ENCODE results near the gene PLEKHG3. TPM values are rescaled to one million over a fixed set of nuclear protein-coding genes. Genes with fewer than 3 reads are reported as not detected.

The PLEKHG3 gene
- total RNA-seq, 2 donors from 2014 or later, result 78.8 to 106 TPM

DNA sequence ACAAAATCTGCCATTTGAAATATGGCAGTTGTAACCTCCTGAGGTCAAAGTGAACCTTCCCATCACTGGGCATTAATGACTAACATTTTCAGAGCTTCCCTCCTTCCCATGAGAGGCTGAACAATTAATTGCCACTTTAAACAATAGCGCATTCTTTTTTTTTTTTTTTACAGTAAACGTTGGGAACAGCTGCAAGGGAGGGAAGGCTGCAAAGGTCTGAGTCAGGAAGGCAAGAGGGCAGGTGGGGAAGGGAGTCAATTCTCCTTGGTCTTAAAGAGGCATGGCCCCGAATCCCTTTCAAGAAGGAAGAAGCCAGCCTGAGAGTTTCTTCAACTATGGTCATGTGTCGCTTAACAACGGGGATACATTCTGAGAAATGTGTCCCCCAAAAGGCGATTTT, 41.0 kb upstream of the PLEKHG3 start:
- no peaks in the 10 kb centered on the region for H3K4me1 ChIP-seq
- H3K9me3 ChIP-seq, result no peaks in the 10 kb centered on the region
- DNase-seq, result no peak
- no peak overlapping the region for H3K4me3 ChIP-seq
- intact Hi-C loops (cut with DNase I), result no loop called here
- H3K27ac ChIP-seq, result no peak overlapping the region
- H3K9ac ChIP-seq (ENCODE audit: low read depth in 2 of 2, low read length in 2 of 2), result no peak overlapping the region
- TF ChIP-seq CTCF (IDR thresholded peaks at IDR 0.05), result no peak
- H3K27me3 ChIP-seq, result no peaks in the 10 kb centered on the region
- no peaks in the 10 kb centered on the region for H3K36me3 ChIP-seq

DNA sequence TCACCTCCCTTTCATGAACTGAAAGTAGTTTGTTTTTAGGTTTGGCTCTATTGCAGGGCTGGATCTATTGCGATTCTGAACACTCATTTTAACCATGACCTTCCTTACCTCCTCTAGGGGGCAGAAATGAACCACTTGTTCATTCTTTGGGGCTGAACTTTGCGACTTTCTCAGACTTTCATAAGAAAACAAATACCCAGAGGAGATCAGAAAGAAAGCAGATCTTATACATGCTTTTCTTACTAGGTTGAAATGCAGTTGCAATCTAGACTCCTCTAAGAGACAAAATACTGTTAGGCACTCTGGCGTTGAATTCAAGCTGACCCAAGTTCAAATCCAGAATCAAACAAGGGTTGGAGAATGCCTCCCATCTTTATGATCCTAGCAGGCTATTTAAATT, 32.6 kb upstream of the PLEKHG3 start:
- intact Hi-C loops (cut with DNase I), result loop anchor here (5.0 kb wide), 1 partner anchor 221 kb away; no protein-coding TSS in a partner anchor
- Histone ChIP-seq H3K4me3 (no peak overlapping the region), H3K9me3 (no peaks in the 10 kb centered on the region), H3K4me1 (peaks cover 7% of the 10 kb centered on the region), H3K27me3 (no peaks in the 10 kb centered on the region), H3K9ac (ENCODE audit: low read depth in 2 of 2, low read length in 2 of 2) (no peak overlapping the region), H3K27ac (no peak overlapping the region), H3K36me3 (no peaks in the 10 kb centered on the region)
- DNase-seq, result no peak
- peak; percentile 56 for TF ChIP-seq CTCF (IDR thresholded peaks at IDR 0.05)

- H3K36me3 ChIP-seq, result no peaks in the 10 kb centered on the region
- intact Hi-C loops (cut with DNase I), result loop anchor here (2.0 to 5.0 kb wide), 2 partner anchors 89 to 219 kb away; no protein-coding TSS in a partner anchor
- H3K9me3 ChIP-seq, result no peaks in the 10 kb centered on the region
- peak overlapping the region in 1 of 2 donors; percentile 28 for H3K9ac ChIP-seq (ENCODE audit: low read depth in 2 of 2, low read length in 2 of 2)
- H3K27ac ChIP-seq, result no peak overlapping the region
- no peak for DNase-seq
- H3K27me3 ChIP-seq, result no peaks in the 10 kb centered on the region
- TF ChIP-seq CTCF (IDR thresholded peaks at IDR 0.05), result no peak
- H3K4me3 ChIP-seq, result no peak overlapping the region
- peaks cover 7% of the 10 kb centered on the region for H3K4me1 ChIP-seq
Measured at GRCh38 chr14:64673316-64673715, 30.9 kb upstream of the PLEKHG3 start.

DNA sequence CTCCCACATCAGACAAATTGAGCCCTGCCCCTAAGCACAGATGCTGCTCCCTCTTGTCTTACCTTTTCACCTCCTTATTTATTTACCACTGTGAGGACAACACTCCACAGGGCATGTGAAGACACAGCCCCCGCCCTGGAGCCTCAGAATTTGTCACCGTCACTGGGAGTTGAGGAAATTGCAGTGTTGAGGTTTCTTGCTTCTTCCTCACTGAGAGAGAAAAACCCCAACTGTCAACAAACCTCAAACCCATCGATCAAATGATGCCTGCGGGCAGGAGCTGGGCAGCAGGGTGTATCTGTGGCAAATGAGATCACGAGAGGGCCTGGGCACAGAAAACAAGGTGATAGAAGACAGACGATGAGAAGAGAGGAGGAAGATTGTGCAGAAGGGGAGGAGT, 30.5 kb upstream of the PLEKHG3 start:
- TF ChIP-seq CTCF (IDR thresholded peaks at IDR 0.05), result no peak
- no peaks in the 10 kb centered on the region for H3K27me3 ChIP-seq
- no peaks in the 10 kb centered on the region for H3K36me3 ChIP-seq
- H3K9ac ChIP-seq (ENCODE audit: low read depth in 2 of 2, low read length in 2 of 2), result peak overlapping the region in 1 of 2 donors; percentile 28
- no peak for DNase-seq
- intact Hi-C loops (cut with DNase I), result loop anchor here (2.0 to 5.0 kb wide), 2 partner anchors 89 to 219 kb away; no protein-coding TSS in a partner anchor
- no peak overlapping the region for H3K27ac ChIP-seq
- H3K9me3 ChIP-seq, result no peaks in the 10 kb centered on the region
- no peak overlapping the region for H3K4me3 ChIP-seq
- H3K4me1 ChIP-seq, result peaks cover 7% of the 10 kb centered on the region

DNA sequence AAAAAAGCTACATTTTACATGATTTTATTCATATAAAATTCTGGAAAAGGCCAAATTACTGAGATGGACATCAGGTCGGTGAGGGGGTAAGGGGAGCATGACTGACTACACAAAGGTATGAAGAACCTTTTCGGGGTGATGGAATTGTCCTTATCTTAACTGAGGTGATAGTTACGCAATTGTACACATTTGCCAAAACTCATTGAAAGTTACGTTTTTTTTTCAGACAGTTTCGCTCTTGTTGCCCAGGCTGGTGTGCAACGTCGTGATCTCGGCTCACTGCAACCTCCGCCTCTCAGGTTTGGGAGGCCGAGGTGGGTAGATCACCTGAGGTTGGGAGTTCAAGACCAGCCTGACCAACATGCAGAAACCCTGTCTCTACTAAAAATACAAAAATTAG, 29.4 kb upstream of the PLEKHG3 start:
- no peak overlapping the region for H3K4me3 ChIP-seq
- no peak overlapping the region for H3K27ac ChIP-seq
- TF ChIP-seq CTCF (IDR thresholded peaks at IDR 0.05), result no peak
- no peaks in the 10 kb centered on the region for H3K36me3 ChIP-seq
- DNase-seq, result no peak
- intact Hi-C loops (cut with DNase I), result loop anchor here (5.0 kb wide), 1 partner anchor 217 kb away; no protein-coding TSS in a partner anchor
- H3K9me3 ChIP-seq, result no peaks in the 10 kb centered on the region
- H3K27me3 ChIP-seq, result no peaks in the 10 kb centered on the region
- H3K9ac ChIP-seq (ENCODE audit: low read depth in 2 of 2, low read length in 2 of 2), result no peak overlapping the region
- peaks cover 7% of the 10 kb centered on the region for H3K4me1 ChIP-seq
